Fibroblast of lung (primary cell): ENCODE data around the gene INHA. TPM values are rescaled to one million over a fixed set of nuclear protein-coding genes. Genes with fewer than 3 reads are reported as not detected.

Experiments
- DNase-seq, 2 donors: peaks; one replicate each; pipeline versions ENCODE4 v3.0.0 to v3.0.0-alpha.2; 2010; ENCODE audit warnings: low read depth in 2 of 2
- H2AFZ ChIP-seq: 2 replicates; pipeline ENCODE4 v1.5.1; 2012; ENCODE audit warnings: low read length, control low read depth, inconsistent platforms
- H3K27ac ChIP-seq: 2 replicates; pipeline ENCODE4 v1.5.1; 2011; ENCODE audit warnings: low read length, control low read depth; ENCODE audit not compliant: insufficient read depth
- H3K27me3 ChIP-seq: 2 replicates; pipeline ENCODE4 v1.5.1; 2011; ENCODE audit warnings: mild to moderate bottlenecking, low read length; ENCODE audit not compliant: control insufficient read depth, insufficient read depth
- H3K36me3 ChIP-seq: 2 replicates; pipeline ENCODE4 v1.5.1; 2011; ENCODE audit warnings: low read length; ENCODE audit not compliant: control insufficient read depth, insufficient read depth
- H3K4me1 ChIP-seq: 2 replicates; pipeline ENCODE4 v1.5.1; 2011; ENCODE audit warnings: low read length; ENCODE audit not compliant: control insufficient read depth, insufficient read depth; ENCODE audit errors: extremely low read depth
- H3K4me2 ChIP-seq: 2 replicates; pipeline ENCODE4 v1.5.1; 2011; ENCODE audit warnings: low read length, control low read depth; ENCODE audit not compliant: insufficient read depth; ENCODE audit errors: extremely low read depth
- H3K4me3 ChIP-seq, 4 experiments: fragments of 200-600 bp in 1 of 4; sonication (generic) in 1 of 4; replicated peaks in 1 of 4; 2 replicates each; pipeline ENCODE4 v1.5.1; 2011 to 2016; ENCODE audit warnings: low read length in 4 of 4, low read depth in 3 of 4, mild to moderate bottlenecking in 3 of 4, control low read depth in 2 of 4, inconsistent platforms in 1 of 4, mixed read lengths in 1 of 4; ENCODE audit not compliant: insufficient read depth in 1 of 4; ENCODE audit errors: control extremely low read depth in 1 of 4
- H3K79me2 ChIP-seq: 2 replicates; pipeline ENCODE4 v1.5.1; 2012; ENCODE audit warnings: mild to moderate bottlenecking, low read length, inconsistent platforms; ENCODE audit not compliant: control insufficient read depth, insufficient read depth
- H3K9ac ChIP-seq: 2 replicates; pipeline ENCODE4 v1.5.1; 2011; ENCODE audit warnings: mild to moderate bottlenecking, low read length, control low read depth; ENCODE audit not compliant: insufficient read depth
- H3K9me3 ChIP-seq: 2 replicates; pipeline ENCODE4 v1.5.1; 2012; ENCODE audit warnings: low read depth, low read length; ENCODE audit not compliant: control insufficient read depth, insufficient read depth
- H4K20me1 ChIP-seq: 2 replicates; pipeline ENCODE4 v1.5.1; 2011; ENCODE audit warnings: low read length; ENCODE audit not compliant: control insufficient read depth, insufficient read depth; ENCODE audit errors: extremely low read depth
- EZH2 ChIP-seq: IDR thresholded peaks from 2 replicates; pipeline ENCODE4 v1.5.1; 2012; ENCODE audit warnings: low read length, control low read depth, mild to moderate bottlenecking; ENCODE audit errors: missing control alignments
- polyA plus RNA-seq, 2 donors: library from polyadenylated mRNA; depleted of rRNA in 1 of 2; stranded (reverse) in 1 of 2; unstranded in 1 of 2; fragments of >200 nt; gene quantifications; 2 replicates each; pipeline ENCODE4 v1.2.1, GENCODE V29; 2011 to 2012; ENCODE audit warnings: missing spikeins in 1 of 2
- total RNA-seq: library from RNA; depleted of rRNA; stranded (reverse); fragments of >200 nt; gene quantifications from 2 replicates; pipeline ENCODE4 v1.2.1, GENCODE V29; 2014
- TF ChIP-seq, protein P1 (sequence below), 2 donors: IDR thresholded peaks in 1 of 2; conservative IDR thresholded peaks in 1 of 2; 1 replicate in 1 of 2; 2 replicates in 1 of 2; pipeline ENCODE4 v1.5.1; 2011 to 2012; ENCODE audit warnings: low read length in 2 of 2, control low read depth in 1 of 2, inconsistent platforms in 1 of 2, low read depth in 1 of 2, mild to moderate bottlenecking in 1 of 2

The INHA gene
- total and polyA plus RNA-seq, 2 donors (not counting 1 experiment from before 2014, with no cell fraction given): 0.15 to 0.50 TPM

DNA sequence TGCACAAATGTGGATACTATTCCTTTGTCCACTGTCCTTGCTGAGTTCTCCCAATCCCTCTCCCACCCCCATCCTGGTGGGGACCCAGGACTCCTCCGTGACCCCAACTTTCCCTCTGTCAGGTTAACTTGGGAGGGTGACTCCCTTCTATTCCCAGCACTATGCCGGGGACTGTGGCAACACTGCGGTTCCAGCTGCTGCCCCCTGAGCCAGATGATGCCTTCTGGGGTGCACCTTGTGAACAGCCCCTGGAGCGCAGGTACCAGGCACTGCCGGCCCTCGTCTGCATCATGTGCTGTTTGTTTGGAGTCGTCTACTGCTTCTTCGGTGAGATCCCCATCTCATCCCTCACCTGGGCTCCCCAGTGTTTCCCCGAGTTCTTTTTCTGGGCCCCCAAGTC, 27.5 kb upstream of the INHA start:
- H3K27me3 ChIP-seq: no peaks in the 10 kb centered on the region
- no peaks in the 10 kb centered on the region for H4K20me1 ChIP-seq
- no peak overlapping the region for H3K27ac ChIP-seq
- TF ChIP-seq, protein P1, sequence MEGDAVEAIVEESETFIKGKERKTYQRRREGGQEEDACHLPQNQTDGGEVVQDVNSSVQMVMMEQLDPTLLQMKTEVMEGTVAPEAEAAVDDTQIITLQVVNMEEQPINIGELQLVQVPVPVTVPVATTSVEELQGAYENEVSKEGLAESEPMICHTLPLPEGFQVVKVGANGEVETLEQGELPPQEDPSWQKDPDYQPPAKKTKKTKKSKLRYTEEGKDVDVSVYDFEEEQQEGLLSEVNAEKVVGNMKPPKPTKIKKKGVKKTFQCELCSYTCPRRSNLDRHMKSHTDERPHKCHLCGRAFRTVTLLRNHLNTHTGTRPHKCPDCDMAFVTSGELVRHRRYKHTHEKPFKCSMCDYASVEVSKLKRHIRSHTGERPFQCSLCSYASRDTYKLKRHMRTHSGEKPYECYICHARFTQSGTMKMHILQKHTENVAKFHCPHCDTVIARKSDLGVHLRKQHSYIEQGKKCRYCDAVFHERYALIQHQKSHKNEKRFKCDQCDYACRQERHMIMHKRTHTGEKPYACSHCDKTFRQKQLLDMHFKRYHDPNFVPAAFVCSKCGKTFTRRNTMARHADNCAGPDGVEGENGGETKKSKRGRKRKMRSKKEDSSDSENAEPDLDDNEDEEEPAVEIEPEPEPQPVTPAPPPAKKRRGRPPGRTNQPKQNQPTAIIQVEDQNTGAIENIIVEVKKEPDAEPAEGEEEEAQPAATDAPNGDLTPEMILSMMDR (conservative IDR thresholded peaks at IDR 0.05 in 1 of 2, IDR thresholded peaks at IDR 0.05 in 1 of 2; ENCODE audit: low read depth in 1 of 2, low read length in 2 of 2): no peak
- TF ChIP-seq EZH2: no peak
- H3K36me3 ChIP-seq: peaks cover 11% of the 10 kb centered on the region
- H3K4me2 ChIP-seq: peak overlapping the region; percentile 82
- no peak for DNase-seq
- H3K4me1 ChIP-seq: peaks cover 5% of the 10 kb centered on the region
- H2AFZ ChIP-seq: no peak overlapping the region
- H3K4me3 ChIP-seq: peak overlapping the region in 2 of 4 experiments; percentile 54 to 87
- H3K79me2 ChIP-seq: peaks cover 4% of the 10 kb centered on the region
- H3K9ac ChIP-seq: no peak overlapping the region
- H3K9me3 ChIP-seq: no peaks in the 10 kb centered on the region

DNA sequence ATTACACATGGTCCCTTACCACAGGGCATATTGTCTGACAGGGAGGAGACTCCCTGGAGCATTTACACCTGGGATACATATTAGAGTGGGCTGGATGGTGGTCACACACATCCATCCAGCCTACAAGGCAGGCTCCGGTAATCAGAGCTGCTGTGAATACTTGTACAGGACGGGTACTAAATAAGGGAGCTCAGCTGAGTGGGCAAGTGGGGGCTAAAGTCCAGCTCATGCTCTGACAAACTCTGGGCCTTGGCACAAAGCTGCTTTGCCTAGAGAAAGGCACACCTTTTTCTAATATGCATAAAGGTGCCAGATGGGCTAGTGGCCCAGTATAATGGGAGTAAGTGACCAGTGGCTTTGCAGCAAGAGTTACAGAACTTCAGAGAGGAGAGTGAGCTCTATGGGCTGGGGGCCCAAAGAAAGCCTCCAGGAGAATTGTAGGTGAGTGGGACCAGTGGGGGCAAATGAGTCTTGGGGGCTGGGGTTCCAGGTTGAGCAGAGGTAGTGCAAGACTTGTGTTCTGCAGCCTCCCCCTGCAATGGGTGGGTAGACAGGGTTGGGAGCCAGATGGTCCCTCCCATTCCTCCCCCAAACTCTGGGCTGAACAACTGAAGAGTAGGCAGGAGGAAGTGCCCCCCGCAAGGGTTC, 26.7 kb upstream of the INHA start:
- Histone ChIP-seq H3K4me1 (peaks cover 5% of the 10 kb centered on the region), H3K4me2 (no peak overlapping the region), H3K9ac (no peak overlapping the region), H3K27ac (no peak overlapping the region), H3K9me3 (no peaks in the 10 kb centered on the region), H4K20me1 (no peaks in the 10 kb centered on the region), H3K27me3 (no peaks in the 10 kb centered on the region), H3K79me2 (peaks cover 4% of the 10 kb centered on the region), H3K4me3 (no peak overlapping the region), H3K36me3 (peaks cover 11% of the 10 kb centered on the region), H2AFZ (no peak overlapping the region)
- no peak for DNase-seq
- no peak for TF ChIP-seq EZH2

DNA sequence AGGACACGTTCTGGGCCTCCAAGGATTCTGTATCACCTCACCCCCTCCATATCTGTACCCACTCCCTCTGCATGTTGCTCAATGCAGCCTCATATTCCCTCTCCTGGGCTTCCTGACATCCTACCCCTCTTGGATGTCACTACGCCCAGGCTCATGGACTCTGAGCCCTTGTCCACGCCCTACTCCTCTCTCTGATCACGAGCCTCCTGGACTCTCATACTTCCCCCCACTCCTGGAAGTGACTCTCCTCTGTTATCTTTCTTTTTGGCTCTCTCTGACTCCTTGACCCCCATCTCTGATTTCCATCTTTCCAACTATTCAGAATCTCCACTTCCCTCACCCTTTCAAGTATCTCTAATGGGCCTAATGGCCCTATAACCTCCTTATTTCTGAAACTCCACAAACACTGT, 26.2 kb upstream of the INHA start:
- peaks cover 8% of the 10 kb centered on the region for H3K36me3 ChIP-seq
- no peak overlapping the region for H3K4me3 ChIP-seq
- no peak overlapping the region for H2AFZ ChIP-seq
- H3K9me3 ChIP-seq: no peaks in the 10 kb centered on the region
- DNase-seq: no peak
- no peak overlapping the region for H3K4me2 ChIP-seq
- TF ChIP-seq, protein P1 (conservative IDR thresholded peaks at IDR 0.05 in 1 of 2, IDR thresholded peaks at IDR 0.05 in 1 of 2; ENCODE audit: low read depth in 1 of 2, low read length in 2 of 2): no peak
- TF ChIP-seq EZH2: no peak
- peaks cover 5% of the 10 kb centered on the region for H3K4me1 ChIP-seq
- H3K27me3 ChIP-seq: no peaks in the 10 kb centered on the region
- H3K9ac ChIP-seq: no peak overlapping the region
- H3K27ac ChIP-seq: no peak overlapping the region
- no peaks in the 10 kb centered on the region for H4K20me1 ChIP-seq
- peaks cover 4% of the 10 kb centered on the region for H3K79me2 ChIP-seq
